Hematopoietic multipotent progenitor cell treated with erythropoietin and hydrocortisone succinate and interleukin-3 and kit ligand, for 8 days (in vitro differentiated cells): ENCODE results near the gene COL4A1.

Experiments used
- DNase-seq: peaks from one replicate; pipeline ENCODE4 v3.0.0-alpha.2; 2015

The COL4A1 gene

GRCh38 chr13:110233181-110233950 is 73.6 kb downstream of the COL4A1 start:
- no peak for DNase-seq

- no peak for DNase-seq
These were observed 74.2 kb downstream of the COL4A1 start for GRCh38 chr13:110232756-110233155.

GRCh38 chr13:110232142-110232541 is 74.8 kb downstream of the COL4A1 start:
- no peak for DNase-seq

GRCh38 chr13:110231348-110232047 is 75.5 kb downstream of the COL4A1 start:
- DNase-seq = no peak

GRCh38 chr13:110230661-110231347 is 76.2 kb downstream of the COL4A1 start:
- no peak for DNase-seq

- DNase-seq = no peak
These were observed 76.9 kb downstream of the COL4A1 start for GRCh38 chr13:110229905-110230563.

GRCh38 chr13:110228936-110229904 is 77.7 kb downstream of the COL4A1 start:
- DNase-seq = no peak

- DNase-seq = no peak
These were observed 78.9 kb downstream of the COL4A1 start for GRCh38 chr13:110227864-110228643.

GRCh38 chr13:110227416-110227815 is 79.5 kb downstream of the COL4A1 start:
- DNase-seq = no peak

- no peak for DNase-seq
These were observed 81.1 kb downstream of the COL4A1 start for GRCh38 chr13:110225609-110226574.

GRCh38 chr13:110225003-110225402 is 82.0 kb downstream of the COL4A1 start:
- DNase-seq = no peak

- no peak for DNase-seq
These were observed 82.4 kb downstream of the COL4A1 start for GRCh38 chr13:110224519-110224918.

GRCh38 chr13:110221406-110222117 is 85.4 kb downstream of the COL4A1 start:
- no peak for DNase-seq

- no peak for DNase-seq
These were observed 86.5 kb downstream of the COL4A1 start for GRCh38 chr13:110220471-110220870.

GRCh38 chr13:110218581-110219201 is 88.3 kb downstream of the COL4A1 start:
- DNase-seq = no peak

GRCh38 chr13:110217811-110218210 is 89.1 kb downstream of the COL4A1 start:
- no peak for DNase-seq

- DNase-seq = no peak
These were observed 89.9 kb downstream of the COL4A1 start for GRCh38 chr13:110217085-110217484.

- no peak for DNase-seq
These were observed 90.4 kb downstream of the COL4A1 start for GRCh38 chr13:110216398-110217041.
